ENCODE data around the gene MDM1.

Gene MDM1

GRCh38 chr12:68332728-68333630 lies 817 bp upstream of the MDM1 start:
- no CpG with 5 or more reads among the region's 18 CpGs for WGBS (ENCODE audit: extremely low coverage, insufficient coverage, low lambda C conversion rate)
- Histone ChIP-seq H3K79me1 (ENCODE audit: low read length) (no peaks in the 10 kb centered on the region), H2BK15ac (replicated peaks; ENCODE audit: low read depth) (no peak overlapping the region), H3K18ac (ENCODE audit: low read length) (no peak overlapping the region), H3K27ac (ENCODE audit: low read depth, low read length) (no peak overlapping the region), H3K27me3 (ENCODE audit: insufficient read depth, low read length, poor library complexity) (no peaks in the 10 kb centered on the region), H3K9ac (ENCODE audit: low read length) (peak overlapping the region; percentile 78), H3K4me3 (ENCODE audit: low read length) (peak overlapping the region; percentile 68), H2BK5ac (ENCODE audit: low read length) (no peak overlapping the region), H4K5ac (ENCODE audit: low read length) (no peak overlapping the region), H3K79me2 (ENCODE audit: control insufficient read depth, insufficient read depth, low read length) (no peaks in the 10 kb centered on the region), H3K4ac (ENCODE audit: low read depth, low read length) (no peak overlapping the region), H3K56ac (ENCODE audit: low read length) (peak overlapping the region; percentile 84), H2BK120ac (ENCODE audit: low read depth, low read length) (no peak overlapping the region), H4K8ac (ENCODE audit: low read depth, low read length) (no peak overlapping the region), H3K4me1 (ENCODE audit: control insufficient read depth, low read depth, low read length) (no peaks in the 10 kb centered on the region), H3K36me3 (ENCODE audit: control insufficient read depth, insufficient read depth, low read length) (no peaks in the 10 kb centered on the region), H3K23ac (ENCODE audit: low read length) (no peak overlapping the region), H3K4me2 (ENCODE audit: low read length) (peak overlapping the region; percentile 61), H2AK5ac (ENCODE audit: low read length) (no peak overlapping the region)
- DNase-seq = no peak

DNA sequence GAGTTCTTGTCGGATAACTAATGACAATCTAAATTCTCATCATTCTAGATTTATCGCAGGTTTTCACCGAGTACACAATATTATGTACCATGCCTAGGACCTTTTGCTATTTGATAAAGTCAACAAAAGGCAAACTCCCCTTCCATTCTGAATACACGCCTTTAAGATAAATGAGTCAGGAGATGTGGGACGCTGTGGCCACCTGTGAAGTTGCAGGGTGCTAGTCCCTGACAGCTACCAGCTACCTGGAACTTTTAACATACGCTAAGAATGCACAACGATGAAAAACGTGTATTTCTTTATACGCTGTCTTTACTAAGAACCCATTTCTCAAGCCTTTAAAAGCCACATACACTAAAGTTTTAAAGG lies 678 bp downstream of the MDM1 start:
- Histone ChIP-seq H3K4me1 (ENCODE audit: control insufficient read depth, low read depth, low read length) (no peaks in the 10 kb centered on the region), H4K5ac (ENCODE audit: low read length) (no peak overlapping the region), H2BK15ac (replicated peaks; ENCODE audit: low read depth) (no peak overlapping the region), H3K4ac (ENCODE audit: low read depth, low read length) (peak overlapping the region; percentile 23), H3K4me2 (ENCODE audit: low read length) (peak overlapping the region; percentile 74), H3K27ac (ENCODE audit: low read depth, low read length) (no peak overlapping the region), H2AK5ac (ENCODE audit: low read length) (no peak overlapping the region), H3K27me3 (ENCODE audit: insufficient read depth, low read length, poor library complexity) (no peaks in the 10 kb centered on the region), H3K9ac (ENCODE audit: low read length) (peak overlapping the region; percentile 68), H3K36me3 (ENCODE audit: control insufficient read depth, insufficient read depth, low read length) (no peaks in the 10 kb centered on the region), H3K4me3 (ENCODE audit: low read length) (peak overlapping the region; percentile 48), H3K56ac (ENCODE audit: low read length) (peak overlapping the region; percentile 74), H3K18ac (ENCODE audit: low read length) (no peak overlapping the region), H3K79me2 (ENCODE audit: control insufficient read depth, insufficient read depth, low read length) (no peaks in the 10 kb centered on the region), H4K8ac (ENCODE audit: low read depth, low read length) (no peak overlapping the region), H2BK120ac (ENCODE audit: low read depth, low read length) (no peak overlapping the region), H3K23ac (ENCODE audit: low read length) (no peak overlapping the region), H3K79me1 (ENCODE audit: low read length) (no peaks in the 10 kb centered on the region), H2BK5ac (ENCODE audit: low read length) (no peak overlapping the region)
- no CpG with 5 or more reads among the region's 9 CpGs for WGBS (ENCODE audit: extremely low coverage, insufficient coverage, low lambda C conversion rate)
- DNase-seq = peak; percentile 18

GRCh38 chr12:68327896-68328295 lies 4.3 kb downstream of the MDM1 start:
- no peak overlapping the region for H3K4me2 ChIP-seq (ENCODE audit: low read length)
- no peak overlapping the region for H2BK15ac ChIP-seq (replicated peaks; ENCODE audit: low read depth)
- H3K36me3 ChIP-seq (ENCODE audit: control insufficient read depth, insufficient read depth, low read length) = no peaks in the 10 kb centered on the region
- H3K56ac ChIP-seq (ENCODE audit: low read length) = no peak overlapping the region
- H3K27ac ChIP-seq (ENCODE audit: low read depth, low read length) = no peak overlapping the region
- H3K23ac ChIP-seq (ENCODE audit: low read length) = no peak overlapping the region
- no peak overlapping the region for H3K4me3 ChIP-seq (ENCODE audit: low read length)
- no peak overlapping the region for H3K9ac ChIP-seq (ENCODE audit: low read length)
- H3K27me3 ChIP-seq (ENCODE audit: insufficient read depth, low read length, poor library complexity) = no peaks in the 10 kb centered on the region
- H3K4me1 ChIP-seq (ENCODE audit: control insufficient read depth, low read depth, low read length) = no peaks in the 10 kb centered on the region
- H2BK5ac ChIP-seq (ENCODE audit: low read length) = no peak overlapping the region
- no peak overlapping the region for H4K8ac ChIP-seq (ENCODE audit: low read depth, low read length)
- no peak overlapping the region for H3K18ac ChIP-seq (ENCODE audit: low read length)
- no peak overlapping the region for H2AK5ac ChIP-seq (ENCODE audit: low read length)
- no peak overlapping the region for H4K5ac ChIP-seq (ENCODE audit: low read length)
- no peak overlapping the region for H3K4ac ChIP-seq (ENCODE audit: low read depth, low read length)
- H2BK120ac ChIP-seq (ENCODE audit: low read depth, low read length) = no peak overlapping the region
- DNase-seq = no peak
- H3K79me2 ChIP-seq (ENCODE audit: control insufficient read depth, insufficient read depth, low read length) = no peaks in the 10 kb centered on the region
- no peaks in the 10 kb centered on the region for H3K79me1 ChIP-seq (ENCODE audit: low read length)
- no CpG with 5 or more reads among the region's 3 CpGs for WGBS (ENCODE audit: extremely low coverage, insufficient coverage, low lambda C conversion rate)

GRCh38 chr12:68326716-68327115 lies 5.4 kb downstream of the MDM1 start:
- H4K5ac ChIP-seq (ENCODE audit: low read length) = no peak overlapping the region
- no peak overlapping the region for H3K4ac ChIP-seq (ENCODE audit: low read depth, low read length)
- no peak overlapping the region for H4K8ac ChIP-seq (ENCODE audit: low read depth, low read length)
- no peaks in the 10 kb centered on the region for H3K36me3 ChIP-seq (ENCODE audit: control insufficient read depth, insufficient read depth, low read length)
- H3K27ac ChIP-seq (ENCODE audit: low read depth, low read length) = no peak overlapping the region
- no peak overlapping the region for H2BK15ac ChIP-seq (replicated peaks; ENCODE audit: low read depth)
- no peaks in the 10 kb centered on the region for H3K4me1 ChIP-seq (ENCODE audit: control insufficient read depth, low read depth, low read length)
- WGBS (ENCODE audit: extremely low coverage, insufficient coverage, low lambda C conversion rate) = no CpG with 5 or more reads among the region's 3 CpGs
- no peak overlapping the region for H3K18ac ChIP-seq (ENCODE audit: low read length)
- H2AK5ac ChIP-seq (ENCODE audit: low read length) = no peak overlapping the region
- H2BK120ac ChIP-seq (ENCODE audit: low read depth, low read length) = no peak overlapping the region
- H3K27me3 ChIP-seq (ENCODE audit: insufficient read depth, low read length, poor library complexity) = no peaks in the 10 kb centered on the region
- H3K23ac ChIP-seq (ENCODE audit: low read length) = no peak overlapping the region
- no peak overlapping the region for H3K56ac ChIP-seq (ENCODE audit: low read length)
- H3K4me3 ChIP-seq (ENCODE audit: low read length) = no peak overlapping the region
- H3K79me2 ChIP-seq (ENCODE audit: control insufficient read depth, insufficient read depth, low read length) = no peaks in the 10 kb centered on the region
- no peak for DNase-seq
- no peak overlapping the region for H2BK5ac ChIP-seq (ENCODE audit: low read length)
- no peaks in the 10 kb centered on the region for H3K79me1 ChIP-seq (ENCODE audit: low read length)
- H3K4me2 ChIP-seq (ENCODE audit: low read length) = no peak overlapping the region
- no peak overlapping the region for H3K9ac ChIP-seq (ENCODE audit: low read length)

GRCh38 chr12:68325966-68326365 lies 6.2 kb downstream of the MDM1 start:
- Histone ChIP-seq H2AK5ac (ENCODE audit: low read length) (no peak overlapping the region), H3K36me3 (ENCODE audit: control insufficient read depth, insufficient read depth, low read length) (no peaks in the 10 kb centered on the region), H3K27me3 (ENCODE audit: insufficient read depth, low read length, poor library complexity) (no peaks in the 10 kb centered on the region)

DNA sequence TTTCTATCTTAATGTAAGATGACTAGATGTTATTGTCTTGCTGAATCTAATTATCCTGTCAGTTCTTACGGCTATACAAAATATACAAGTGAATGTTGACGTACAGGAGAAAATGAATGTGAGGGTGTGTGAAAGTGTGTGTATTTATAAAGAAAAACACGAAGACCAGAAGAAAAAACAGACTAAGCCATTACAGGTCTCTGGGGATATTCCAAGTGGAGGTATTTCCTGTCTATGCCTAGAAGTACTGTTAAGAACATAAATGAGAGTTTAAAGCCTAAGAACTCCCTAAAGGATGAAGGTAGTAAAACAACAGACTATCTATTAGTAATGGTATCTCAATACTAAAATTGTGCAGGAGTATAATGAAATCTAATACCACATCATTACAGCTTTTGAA lies 7.6 kb downstream of the MDM1 start:
- Histone ChIP-seq H3K23ac (ENCODE audit: low read length) (no peak overlapping the region), H3K4ac (ENCODE audit: low read depth, low read length) (no peak overlapping the region), H2AK5ac (ENCODE audit: low read length) (no peak overlapping the region), H3K27me3 (ENCODE audit: insufficient read depth, low read length, poor library complexity) (no peaks in the 10 kb centered on the region), H3K27ac (ENCODE audit: low read depth, low read length) (no peak overlapping the region), H4K8ac (ENCODE audit: low read depth, low read length) (no peak overlapping the region), H3K4me1 (ENCODE audit: control insufficient read depth, low read depth, low read length) (no peaks in the 10 kb centered on the region), H3K79me2 (ENCODE audit: control insufficient read depth, insufficient read depth, low read length) (no peaks in the 10 kb centered on the region), H3K9ac (ENCODE audit: low read length) (no peak overlapping the region), H2BK5ac (ENCODE audit: low read length) (no peak overlapping the region), H2BK15ac (replicated peaks; ENCODE audit: low read depth) (no peak overlapping the region), H2BK120ac (ENCODE audit: low read depth, low read length) (no peak overlapping the region), H3K4me3 (ENCODE audit: low read length) (no peak overlapping the region), H3K79me1 (ENCODE audit: low read length) (no peaks in the 10 kb centered on the region), H3K56ac (ENCODE audit: low read length) (no peak overlapping the region), H4K5ac (ENCODE audit: low read length) (no peak overlapping the region), H3K4me2 (ENCODE audit: low read length) (no peak overlapping the region), H3K18ac (ENCODE audit: low read length) (no peak overlapping the region), H3K36me3 (ENCODE audit: control insufficient read depth, insufficient read depth, low read length) (no peaks in the 10 kb centered on the region)
- DNase-seq = no peak
- no CpG with 5 or more reads among the region's 3 CpGs for WGBS (ENCODE audit: extremely low coverage, insufficient coverage, low lambda C conversion rate)

More at GRCh38 chr12:68325966-68326365, 6.2 kb downstream of the MDM1 start:
- Histone ChIP-seq H2BK5ac (ENCODE audit: low read length) (no peak overlapping the region), H3K9ac (ENCODE audit: low read length) (no peak overlapping the region), H2BK15ac (replicated peaks; ENCODE audit: low read depth) (no peak overlapping the region), H3K4me1 (ENCODE audit: control insufficient read depth, low read depth, low read length) (no peaks in the 10 kb centered on the region), H2BK120ac (ENCODE audit: low read depth, low read length) (no peak overlapping the region), H3K79me1 (ENCODE audit: low read length) (no peaks in the 10 kb centered on the region), H3K4me3 (ENCODE audit: low read length) (no peak overlapping the region), H3K56ac (ENCODE audit: low read length) (no peak overlapping the region), H3K4me2 (ENCODE audit: low read length) (no peak overlapping the region), H4K5ac (ENCODE audit: low read length) (no peak overlapping the region), H3K4ac (ENCODE audit: low read depth, low read length) (no peak overlapping the region), H3K27ac (ENCODE audit: low read depth, low read length) (no peak overlapping the region), H3K79me2 (ENCODE audit: control insufficient read depth, insufficient read depth, low read length) (no peaks in the 10 kb centered on the region), H4K8ac (ENCODE audit: low read depth, low read length) (no peak overlapping the region), H3K18ac (ENCODE audit: low read length) (no peak overlapping the region), H3K23ac (ENCODE audit: low read length) (no peak overlapping the region)
- no CpG with 5 or more reads among the region's 1 CpG for WGBS (ENCODE audit: extremely low coverage, insufficient coverage, low lambda C conversion rate)
- no peak for DNase-seq
